CD4-positive, alpha-beta memory T cell (primary cell): ENCODE results near the gene DDX54. TPM values are rescaled to one million over a fixed set of nuclear protein-coding genes. Genes with fewer than 3 reads are reported as not detected.
A peak's percentile ranks its signal among the peaks of the same experiment; 100 is the strongest.

Experiments
- CTCF ChIA-PET: fragments of 350-600 bp; sonication (Branson Sonifier 250); formaldehyde crosslinking; loops from one replicate; lab custom pipeline; 2021; ENCODE audit warnings: inconsistent platforms; ENCODE audit not compliant: partially characterized antibody; lab: Charles Lee
- POLR2A ChIA-PET: fragments of 350-600 bp; sonication (Branson Sonifier 250); formaldehyde crosslinking; loops from one replicate; lab custom pipeline; 2021; ENCODE audit not compliant: partially characterized antibody; lab: Charles Lee
- DNase-seq, 5 donors: peaks; one replicate each; pipeline versions ENCODE4 v3.0.0 to v3.0.0-alpha.2; 2020 to 2022; ENCODE audit warnings: mixed read lengths in 1 of 5
- H3K27ac ChIP-seq: one replicate; pipeline ENCODE4 v1.7.0; 2013; ENCODE audit warnings: low read depth, low read length
- H3K27me3 ChIP-seq: 2 replicates; pipeline ENCODE4 v1.7.0; 2013; ENCODE audit warnings: mild to moderate bottlenecking, low read length, moderate library complexity; ENCODE audit not compliant: insufficient read depth
- H3K36me3 ChIP-seq: 2 replicates; pipeline ENCODE4 v1.7.0; 2013; ENCODE audit warnings: mild to moderate bottlenecking, low read length, moderate library complexity; ENCODE audit not compliant: insufficient read depth
- H3K4me1 ChIP-seq: 2 replicates; pipeline ENCODE4 v1.7.0; 2013; ENCODE audit warnings: mild to moderate bottlenecking, low read length, moderate library complexity; ENCODE audit not compliant: insufficient read depth
- H3K4me3 ChIP-seq, 2 donors: one replicate each; pipeline ENCODE4 v1.7.0; 2013; ENCODE audit warnings: low read length in 2 of 2, mild to moderate bottlenecking in 1 of 2
- H3K9me3 ChIP-seq, 2 donors: one replicate each; pipeline ENCODE4 v1.7.0; 2013; ENCODE audit warnings: low read length in 2 of 2, control low read depth in 1 of 2; ENCODE audit not compliant: control insufficient read depth in 1 of 2
- H3K27ac Mint-ChIP-seq, 7 donors: one replicate each; pipeline ENCODE4 v1.8.0; 2020 to 2021; ENCODE audit warnings: mixed read lengths in 7 of 7, mild to moderate bottlenecking in 6 of 7, inconsistent platforms in 3 of 7, moderate library complexity in 3 of 7
- H3K27me3 Mint-ChIP-seq, 2 donors: one replicate each; pipeline ENCODE4 v1.8.0; 2020 to 2021; ENCODE audit warnings: mixed read lengths in 2 of 2
- H3K36me3 Mint-ChIP-seq, 2 donors: one replicate each; pipeline ENCODE4 v1.8.0; 2020 to 2021; ENCODE audit warnings: mixed read lengths in 2 of 2, inconsistent platforms in 1 of 2, mild to moderate bottlenecking in 1 of 2
- H3K4me1 Mint-ChIP-seq, 4 donors: one replicate each; pipeline ENCODE4 v1.8.0; 2020 to 2021; ENCODE audit warnings: mixed read lengths in 4 of 4, mild to moderate bottlenecking in 1 of 4
- H3K4me3 Mint-ChIP-seq, 8 donors: one replicate each; pipeline ENCODE4 v1.8.0; 2020 to 2021; ENCODE audit warnings: mixed read lengths in 8 of 8, mild to moderate bottlenecking in 7 of 8, moderate library complexity in 6 of 8, inconsistent platforms in 3 of 8
- H3K9me3 Mint-ChIP-seq, 8 donors: one replicate each; pipeline ENCODE4 v1.8.0; 2020 to 2021; ENCODE audit warnings: mixed read lengths in 8 of 8, mild to moderate bottlenecking in 5 of 8, inconsistent platforms in 3 of 8, moderate library complexity in 1 of 8
- intact Hi-C: fragments of 100-400 bp; cut with micrococcal nuclease; formaldehyde crosslinking; loops from one replicate; pipeline ENCODE4 v1.15.1; 2023
- polyA plus RNA-seq, 2 donors: library from polyadenylated mRNA; unstranded; fragments of 300-500 nt; fragmentation: Illumina TruSeq; gene quantifications; one replicate each; pipeline ENCODE4 v1.2.3, GENCODE V29; 2021
- total RNA-seq, 2 experiments: library from RNA; stranded (reverse); gene quantifications; one replicate each; pipeline ENCODE4 v1.2.3, GENCODE V29; 2021

Gene DDX54
- total and polyA plus RNA-seq, 4 experiments from 2014 or later: 9.9 to 69.4 (median 52.3) TPM

DNA sequence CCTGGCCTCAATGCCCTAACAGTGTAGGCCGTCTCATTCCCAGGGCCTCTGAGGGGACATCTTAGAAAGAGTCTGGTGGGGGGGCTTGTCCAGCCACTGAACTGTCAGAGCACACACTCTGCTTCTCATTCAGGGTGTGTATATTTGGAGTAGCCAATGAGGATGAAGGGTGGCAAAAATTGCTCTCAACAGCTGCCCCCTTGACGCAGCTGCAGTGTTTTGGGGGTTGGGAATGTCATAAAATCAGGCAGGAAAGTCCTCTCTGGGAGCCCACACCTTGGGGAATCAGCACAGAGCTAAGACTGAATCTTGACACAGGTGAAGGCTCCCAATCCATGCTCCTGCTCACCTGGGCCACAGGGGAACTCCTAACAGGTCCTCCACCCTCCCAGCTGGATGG is 51.2 kb downstream of the DDX54 start:
- ChIA-PET POLR2A (interaction anchor here (1.4 kb wide), 1 partner anchor 27 kb away, joined by 3 read pairs; no protein-coding TSS in a partner anchor), CTCF (interaction anchor here (1.4 to 4.1 kb wide), 5 partner anchors 19 to 85 kb away, joined by 3 to 15 read pairs (median 6); no protein-coding TSS in a partner anchor)
- H3K4me3 Mint-ChIP-seq: peak overlapping the region in 1 of 8 donors; percentile 10
- H3K9me3 Mint-ChIP-seq: no peaks in the 10 kb centered on the region
- Histone ChIP-seq H3K4me1 (peaks cover 20% of the 10 kb centered on the region), H3K27me3 (no peaks in the 10 kb centered on the region), H3K36me3 (no peaks in the 10 kb centered on the region), H3K27ac (no peak overlapping the region), H3K4me3 (no peak overlapping the region), H3K9me3 (no peaks in the 10 kb centered on the region)
- H3K36me3 Mint-ChIP-seq: no peaks in the 10 kb centered on the region
- peaks cover 4 to 19% (median 15%) of the 10 kb centered on the region in 4 donors for H3K4me1 Mint-ChIP-seq
- no peak for DNase-seq
- H3K27me3 Mint-ChIP-seq: peaks cover 2 to 3% of the 10 kb centered on the region in 2 donors
- no peak overlapping the region for H3K27ac Mint-ChIP-seq
- intact Hi-C loops: no loop called here

DNA sequence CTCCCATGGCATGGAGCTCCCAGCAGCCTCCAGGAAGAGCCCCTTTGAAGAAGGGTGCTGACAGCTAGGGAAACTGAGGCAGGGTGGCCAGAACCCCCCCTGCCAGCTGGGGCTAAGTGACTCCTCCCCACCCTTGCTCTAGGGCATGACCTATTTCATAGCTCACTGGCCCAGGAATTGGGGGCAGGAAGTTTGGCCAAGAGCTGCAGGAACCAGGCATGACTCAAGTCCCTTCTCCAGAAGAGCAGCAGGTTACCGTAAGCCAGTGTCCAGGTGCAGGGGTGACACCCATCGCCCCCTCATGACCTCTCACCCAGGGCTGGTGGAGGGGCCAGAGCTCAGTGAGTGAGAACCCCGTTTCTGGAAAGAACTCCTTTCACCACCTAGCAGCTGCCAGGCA is 51.6 kb downstream of the DDX54 start:
- H3K4me1 Mint-ChIP-seq: peaks cover 6 to 19% (median 15%) of the 10 kb centered on the region in 4 donors
- Histone ChIP-seq H3K27ac (no peak overlapping the region), H3K4me3 (no peak overlapping the region), H3K9me3 (no peaks in the 10 kb centered on the region), H3K27me3 (no peaks in the 10 kb centered on the region), H3K36me3 (no peaks in the 10 kb centered on the region), H3K4me1 (peaks cover 20% of the 10 kb centered on the region)
- H3K4me3 Mint-ChIP-seq: no peak overlapping the region
- no peaks in the 10 kb centered on the region for H3K36me3 Mint-ChIP-seq
- intact Hi-C loops: no loop called here
- CTCF ChIA-PET: interaction anchor here (0.9 to 1.7 kb wide), 5 partner anchors 19 to 85 kb away, joined by 3 to 8 read pairs (median 4); no protein-coding TSS in a partner anchor
- no peak for DNase-seq
- POLR2A ChIA-PET: interaction anchor here (1.4 kb wide), 1 partner anchor 28 kb away, joined by 3 read pairs; no protein-coding TSS in a partner anchor
- peaks cover 2 to 3% of the 10 kb centered on the region in 2 donors for H3K27me3 Mint-ChIP-seq
- no peak overlapping the region for H3K27ac Mint-ChIP-seq
- no peaks in the 10 kb centered on the region for H3K9me3 Mint-ChIP-seq

DNA sequence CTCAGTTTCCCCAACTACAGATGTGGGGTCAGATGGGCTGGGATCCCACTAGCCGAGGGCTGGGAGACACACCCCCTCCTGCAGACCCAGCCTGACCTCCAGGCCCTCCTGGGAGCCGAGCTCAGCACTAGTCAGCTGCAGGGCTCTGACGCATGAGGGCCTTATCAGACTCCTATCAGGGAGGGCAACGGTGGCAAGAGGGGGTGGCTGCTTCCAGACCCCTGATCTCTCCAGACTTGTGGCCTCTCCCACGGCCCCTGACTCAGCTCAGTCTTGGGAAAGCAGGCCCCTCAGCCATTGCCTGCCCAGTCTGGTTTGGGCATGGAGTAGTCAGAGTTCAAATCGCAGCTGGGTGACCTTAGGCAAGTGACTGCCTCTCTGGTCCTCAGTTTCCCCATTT is 52.2 kb downstream of the DDX54 start:
- DNase-seq: no peak
- Histone ChIP-seq H3K9me3 (no peaks in the 10 kb centered on the region), H3K27me3 (no peaks in the 10 kb centered on the region), H3K27ac (no peak overlapping the region), H3K4me3 (no peak overlapping the region), H3K36me3 (no peaks in the 10 kb centered on the region), H3K4me1 (peaks cover 20% of the 10 kb centered on the region)
- H3K4me3 Mint-ChIP-seq: no peak overlapping the region
- no peak overlapping the region for H3K27ac Mint-ChIP-seq
- no peaks in the 10 kb centered on the region for H3K9me3 Mint-ChIP-seq
- intact Hi-C loops: no loop called here
- CTCF ChIA-PET: interaction anchor here (0.9 to 1.7 kb wide), 5 partner anchors 18 to 232 kb away, joined by 3 to 8 read pairs (median 4); no protein-coding TSS in a partner anchor
- H3K4me1 Mint-ChIP-seq: peaks cover 10 to 19% (median 15%) of the 10 kb centered on the region in 4 donors
- peaks cover 3 to 6% of the 10 kb centered on the region in 2 donors for H3K27me3 Mint-ChIP-seq
- no peaks in the 10 kb centered on the region for H3K36me3 Mint-ChIP-seq
- POLR2A ChIA-PET: no interaction called here

DNA sequence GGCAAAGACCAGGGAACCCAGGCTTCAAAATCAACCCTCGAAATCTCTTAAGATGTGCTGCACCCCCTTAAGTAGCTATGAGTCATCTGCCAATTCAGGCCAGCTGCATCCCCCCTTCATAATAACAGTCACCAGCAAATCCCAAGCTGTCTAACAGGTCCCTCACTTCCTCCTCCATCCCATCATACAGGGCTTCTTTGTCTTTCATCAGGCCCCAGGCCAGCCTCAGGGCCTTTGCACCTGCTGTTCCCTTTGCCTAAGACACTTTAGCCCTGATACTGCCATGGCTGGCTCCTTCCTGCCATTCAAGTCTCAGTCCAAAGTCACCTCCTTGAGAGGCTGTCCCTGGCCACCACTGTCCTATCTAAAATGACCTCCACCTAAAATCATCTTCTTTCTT is 53.7 kb downstream of the DDX54 start:
- no peaks in the 10 kb centered on the region for H3K9me3 Mint-ChIP-seq
- peak overlapping the region in 1 of 7 donors; percentile 52 for H3K27ac Mint-ChIP-seq
- H3K27me3 Mint-ChIP-seq: peaks cover 3 to 6% of the 10 kb centered on the region in 2 donors
- peaks cover 10 to 14% (median 12%) of the 10 kb centered on the region in 4 donors for H3K4me1 Mint-ChIP-seq
- no peaks in the 10 kb centered on the region for H3K36me3 ChIP-seq
- POLR2A ChIA-PET: no interaction called here
- CTCF ChIA-PET: interaction anchor here (1.3 kb wide), 1 partner anchor 22 kb away, joined by 4 read pairs; no protein-coding TSS in a partner anchor
- no peaks in the 10 kb centered on the region for H3K36me3 Mint-ChIP-seq
- no peak overlapping the region for H3K27ac ChIP-seq
- H3K4me3 ChIP-seq: no peak overlapping the region
- intact Hi-C loops: no loop called here
- DNase-seq: no peak
- H3K4me3 Mint-ChIP-seq: no peak overlapping the region
- peaks cover 16% of the 10 kb centered on the region for H3K4me1 ChIP-seq
- H3K9me3 ChIP-seq: no peaks in the 10 kb centered on the region
- no peaks in the 10 kb centered on the region for H3K27me3 ChIP-seq

DNA sequence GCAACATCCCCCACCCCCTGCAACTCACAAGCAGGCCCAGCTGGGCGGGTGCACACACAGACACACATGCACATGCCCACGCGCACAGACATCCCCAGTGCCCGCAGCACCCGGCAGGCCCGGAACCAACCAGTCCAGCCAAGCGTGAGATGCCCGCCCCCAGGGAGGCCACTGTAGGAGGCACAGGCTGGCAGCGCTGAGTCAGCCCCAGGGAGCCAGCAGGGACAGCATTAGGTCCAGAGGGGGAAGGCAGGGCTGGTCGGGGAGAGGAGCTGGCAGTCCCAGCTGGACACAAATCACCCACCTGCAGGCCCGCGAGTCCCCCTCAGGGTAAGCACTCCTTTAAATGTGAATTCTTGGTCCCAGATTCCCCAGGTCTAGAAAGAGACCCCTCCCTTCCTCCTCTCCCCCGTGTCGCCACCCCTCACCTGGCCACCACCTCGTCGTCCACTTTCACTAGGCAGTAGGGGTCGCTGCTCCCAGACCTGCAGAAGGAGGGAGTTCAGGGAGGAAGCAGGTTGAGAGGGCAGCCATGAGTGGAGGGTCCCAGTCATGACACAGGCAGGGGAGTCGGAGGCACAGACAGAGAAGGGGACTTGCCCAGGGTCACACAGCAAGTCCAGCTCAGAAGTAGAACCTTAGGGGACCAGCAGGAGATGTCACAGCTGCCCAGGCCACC is 54.7 kb downstream of the DDX54 start:
- no peaks in the 10 kb centered on the region for H3K9me3 Mint-ChIP-seq
- Histone ChIP-seq H3K4me3 (no peak overlapping the region), H3K27me3 (no peaks in the 10 kb centered on the region), H3K36me3 (no peaks in the 10 kb centered on the region), H3K9me3 (no peaks in the 10 kb centered on the region), H3K27ac (no peak overlapping the region), H3K4me1 (peaks cover 7% of the 10 kb centered on the region)
- peaks cover 3 to 6% (median 5%) of the 10 kb centered on the region in 4 donors for H3K4me1 Mint-ChIP-seq
- H3K4me3 Mint-ChIP-seq: no peak overlapping the region
- no peaks in the 10 kb centered on the region for H3K36me3 Mint-ChIP-seq
- intact Hi-C loops: no loop called here
- POLR2A ChIA-PET: no interaction called here
- H3K27me3 Mint-ChIP-seq: peaks cover 0 to 4% of the 10 kb centered on the region in 2 donors
- no peak for DNase-seq
- H3K27ac Mint-ChIP-seq: no peak overlapping the region
- CTCF ChIA-PET: interaction anchor here (1.3 to 1.8 kb wide), 2 partner anchors 23 to 44 kb away, joined by 4 read pairs; no protein-coding TSS in a partner anchor

DNA sequence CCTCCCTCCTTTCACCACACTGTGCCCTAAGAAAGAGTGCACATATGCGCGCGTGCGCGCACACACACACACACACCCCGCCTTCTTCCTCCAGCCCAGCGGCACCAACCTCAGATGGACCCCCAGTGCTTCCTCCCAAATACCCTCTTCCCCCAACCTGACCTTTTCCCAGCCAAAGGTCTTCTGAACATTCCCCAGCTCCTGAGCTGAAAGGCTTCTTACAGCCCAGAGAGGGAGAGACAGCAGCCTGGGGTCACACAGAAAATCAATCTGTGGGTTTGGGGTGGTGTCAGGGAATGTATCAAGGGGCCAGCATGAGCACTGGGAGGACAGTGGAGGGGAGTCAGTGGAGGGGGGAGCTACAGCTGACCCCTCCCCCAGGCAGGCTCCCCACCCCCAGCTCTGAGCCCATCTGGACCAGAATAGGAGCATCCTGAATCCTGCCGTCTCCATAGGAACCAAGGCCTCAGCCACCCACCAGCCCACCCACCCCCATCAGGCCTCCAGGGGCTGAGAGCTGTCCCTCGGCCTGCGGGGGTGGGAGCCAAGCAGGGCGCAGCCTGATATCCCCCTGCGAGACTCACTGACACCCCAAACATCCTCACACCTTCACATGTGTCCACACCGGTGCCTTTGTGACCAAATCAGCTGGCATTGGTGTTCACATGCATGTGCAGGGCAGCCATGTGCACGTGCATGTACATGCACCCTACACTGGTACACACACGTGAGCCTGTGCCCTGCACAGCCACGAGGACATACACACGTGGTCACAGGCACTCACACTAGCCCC is 55.4 kb downstream of the DDX54 start:
- peak overlapping the region in 3 of 7 donors; percentile 54 to 75 (median 66) for H3K27ac Mint-ChIP-seq
- CTCF ChIA-PET: interaction anchor here (1.8 kb wide), 1 partner anchor 45 kb away, joined by 4 read pairs; no protein-coding TSS in a partner anchor

More for the DNA sequence above, 55.4 kb downstream of the DDX54 start:
- H3K4me3 ChIP-seq: no peak overlapping the region
- no peaks in the 10 kb centered on the region for H3K36me3 ChIP-seq
- DNase-seq: no peak
- POLR2A ChIA-PET: no interaction called here
- intact Hi-C loops: no loop called here
- Mint-ChIP-seq H3K4me3 (no peak overlapping the region), H3K9me3 (no peaks in the 10 kb centered on the region), H3K4me1 (peaks cover 0 to 6% (median 4%) of the 10 kb centered on the region in 4 donors), H3K36me3 (no peaks in the 10 kb centered on the region), H3K27me3 (peaks cover 0 to 4% of the 10 kb centered on the region in 2 donors)
- H3K9me3 ChIP-seq: no peaks in the 10 kb centered on the region
- H3K4me1 ChIP-seq: peaks cover 1% of the 10 kb centered on the region
- H3K27me3 ChIP-seq: no peaks in the 10 kb centered on the region
- H3K27ac ChIP-seq: no peak overlapping the region
